ENCODE results near the gene EGFR.

EGFR gene

DNA sequence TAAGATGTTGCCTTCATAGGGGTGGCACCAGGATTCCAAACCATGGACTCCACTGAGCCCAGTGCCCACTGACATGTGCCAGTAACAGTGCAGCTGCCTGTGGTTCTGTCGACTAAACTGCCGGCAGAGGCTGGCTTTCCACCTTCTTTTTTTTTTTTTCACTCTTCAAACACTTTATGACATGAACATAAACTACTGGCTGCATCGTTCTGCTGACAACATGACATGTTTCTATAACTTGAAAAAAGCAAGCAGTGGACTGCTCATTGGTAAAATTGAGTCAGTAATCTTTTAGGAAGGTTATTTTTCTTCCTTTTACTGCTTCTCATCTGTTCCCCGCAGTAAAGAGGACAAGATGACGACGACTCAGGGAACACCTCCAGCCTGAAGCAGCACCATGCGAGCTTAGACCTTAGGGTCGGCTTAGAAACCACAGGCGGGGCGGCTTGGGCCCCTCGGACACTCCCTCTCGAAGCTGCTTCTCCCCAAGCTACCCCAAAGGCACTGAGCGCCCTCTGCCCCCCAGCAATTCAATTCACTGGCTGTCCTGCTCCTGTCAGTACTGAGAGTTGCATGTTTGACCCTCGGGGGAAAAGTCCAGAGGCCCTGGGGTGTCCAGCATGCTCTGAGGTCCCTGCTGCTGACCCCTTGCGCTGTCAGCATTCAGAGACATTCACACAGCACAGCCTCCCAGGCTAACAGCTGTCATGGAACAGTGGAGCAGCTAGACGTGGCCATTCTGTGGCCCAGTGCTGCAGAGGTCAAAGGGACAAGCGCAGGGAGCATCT lies 112.5 kb downstream of the EGFR start:
- no peak for DNase-seq

DNA sequence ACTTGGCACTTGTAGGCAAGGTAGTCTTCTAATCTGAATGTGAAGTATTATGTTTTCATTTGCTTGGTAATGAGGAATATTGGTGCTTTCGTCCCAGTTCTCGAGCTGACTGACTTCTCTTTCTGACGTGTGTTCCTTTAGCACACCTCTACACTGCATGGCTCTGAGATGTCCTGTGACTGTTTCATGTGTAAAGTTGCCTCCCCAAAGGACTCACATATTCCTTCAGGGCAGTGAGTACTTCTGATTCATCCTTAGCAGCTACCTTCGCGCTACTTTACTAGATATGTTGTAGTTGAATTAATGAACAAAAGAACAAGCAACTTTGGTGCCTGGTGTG lies 113.7 kb downstream of the EGFR start:
- no peak for DNase-seq

DNA sequence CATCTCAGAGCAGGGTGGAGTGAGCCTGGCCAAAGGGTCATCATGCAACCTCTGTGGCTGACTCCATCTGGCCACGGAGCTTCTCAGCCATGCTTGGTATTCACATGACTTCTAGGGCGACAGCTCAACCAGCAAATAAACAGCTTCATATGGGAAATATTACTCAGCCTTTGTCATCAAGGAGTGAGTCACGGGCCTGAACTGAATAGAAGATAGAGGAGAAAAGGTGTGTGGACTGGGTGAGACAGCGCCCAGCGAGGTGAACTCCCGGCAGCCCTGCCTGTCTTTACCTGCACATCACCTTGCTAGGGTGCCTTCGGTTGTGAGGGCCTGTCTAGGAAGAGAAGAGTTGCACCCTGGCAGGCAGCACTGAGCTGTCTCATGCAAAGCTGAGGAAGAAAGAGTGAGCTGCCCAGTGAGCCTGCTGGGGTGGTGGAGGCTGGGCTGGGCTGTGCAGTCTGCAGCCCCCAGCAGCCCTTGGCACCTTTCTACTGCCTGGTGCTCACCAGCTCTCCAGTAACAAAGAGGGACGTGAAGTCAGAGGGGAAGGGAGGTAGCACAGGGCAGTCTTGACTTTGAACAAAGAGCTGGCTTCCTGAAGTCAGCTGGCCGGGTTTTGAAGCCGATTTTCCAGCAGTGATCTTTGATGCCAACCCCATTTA lies 114.2 kb downstream of the EGFR start:
- peak; percentile 82 for DNase-seq

DNA sequence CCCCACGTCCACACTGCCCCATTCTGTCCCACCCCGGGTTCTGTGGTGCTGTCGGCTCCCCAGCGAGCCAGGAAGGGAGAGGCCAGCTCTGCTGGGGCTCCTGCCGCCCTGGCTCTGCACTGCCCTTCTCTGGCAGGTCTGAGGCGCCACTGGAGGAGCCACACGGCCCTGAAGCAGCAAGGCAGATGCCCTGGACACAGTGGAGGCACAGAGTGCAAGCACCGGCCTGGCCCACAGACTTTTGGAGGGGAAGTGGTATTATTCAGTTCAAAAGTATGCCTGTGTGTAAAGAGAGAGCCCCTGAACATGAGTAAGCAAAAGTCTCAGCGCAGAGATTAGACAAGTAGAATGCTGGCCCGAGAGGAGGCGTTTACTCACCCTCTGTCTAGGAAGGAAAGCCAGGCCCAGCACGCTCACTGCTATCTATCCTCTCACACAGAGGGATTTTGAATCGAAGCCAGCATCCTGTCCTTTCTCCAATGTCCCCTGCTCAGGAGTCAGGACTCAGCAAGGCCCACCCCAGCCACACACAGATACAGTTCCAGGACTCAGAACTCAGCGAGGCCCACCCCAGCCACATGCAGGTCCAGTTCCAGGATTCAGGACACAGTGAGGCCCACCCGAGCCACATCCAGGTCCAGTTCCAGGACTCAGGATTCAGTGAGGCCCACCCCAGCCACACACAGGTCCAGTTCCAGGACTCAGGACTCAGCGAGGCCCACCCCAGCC lies 115.0 kb downstream of the EGFR start:
- peak; percentile 72 for DNase-seq

GRCh38 chr7:55134359-55134725 lies 115.5 kb downstream of the EGFR start:
- peak; percentile 60 for DNase-seq

DNA sequence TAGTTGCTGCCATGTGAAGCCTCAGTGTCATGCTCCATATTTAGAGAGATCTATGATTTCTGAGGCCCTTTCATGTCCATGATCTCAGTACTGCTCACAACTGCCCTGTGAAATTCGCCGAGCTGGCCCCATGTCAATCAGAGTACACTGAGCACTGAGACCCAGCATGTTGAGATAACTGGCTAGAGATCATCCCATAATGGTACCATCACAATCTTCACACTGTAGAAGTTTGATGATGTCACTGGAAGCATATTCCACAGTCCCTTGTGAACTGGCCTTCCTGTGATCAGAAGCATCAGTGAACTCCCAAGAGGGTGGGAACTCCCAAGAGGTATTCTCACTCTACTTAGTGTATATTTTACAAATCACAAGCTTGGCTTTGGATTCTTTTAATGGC lies 116.0 kb downstream of the EGFR start:
- no peak for DNase-seq

GRCh38 chr7:55135462-55135861 lies 116.6 kb downstream of the EGFR start:
- DNase-seq, result no peak

- no peak for DNase-seq
Measured at GRCh38 chr7:55138663-55139062, 119.8 kb downstream of the EGFR start.

GRCh38 chr7:55140221-55140940 lies 121.6 kb downstream of the EGFR start:
- peak; percentile 34 for DNase-seq

DNA sequence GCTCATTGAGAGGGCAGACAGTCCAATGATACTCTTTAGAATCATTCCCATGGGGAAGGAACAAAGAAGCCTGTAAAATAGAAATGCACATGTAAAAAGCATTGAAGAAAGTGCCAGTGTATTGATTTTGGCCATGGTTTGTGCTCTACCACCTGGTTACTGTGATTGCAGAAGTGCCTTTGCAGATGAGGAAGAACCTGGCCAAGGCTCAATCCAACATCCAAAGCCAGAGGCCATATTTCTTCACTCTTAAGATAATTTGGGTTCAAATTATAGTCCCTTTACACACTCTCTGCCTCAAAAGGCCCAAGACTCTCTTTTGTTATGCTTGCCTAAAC lies 122.1 kb downstream of the EGFR start:
- DNase-seq, result no peak

DNA sequence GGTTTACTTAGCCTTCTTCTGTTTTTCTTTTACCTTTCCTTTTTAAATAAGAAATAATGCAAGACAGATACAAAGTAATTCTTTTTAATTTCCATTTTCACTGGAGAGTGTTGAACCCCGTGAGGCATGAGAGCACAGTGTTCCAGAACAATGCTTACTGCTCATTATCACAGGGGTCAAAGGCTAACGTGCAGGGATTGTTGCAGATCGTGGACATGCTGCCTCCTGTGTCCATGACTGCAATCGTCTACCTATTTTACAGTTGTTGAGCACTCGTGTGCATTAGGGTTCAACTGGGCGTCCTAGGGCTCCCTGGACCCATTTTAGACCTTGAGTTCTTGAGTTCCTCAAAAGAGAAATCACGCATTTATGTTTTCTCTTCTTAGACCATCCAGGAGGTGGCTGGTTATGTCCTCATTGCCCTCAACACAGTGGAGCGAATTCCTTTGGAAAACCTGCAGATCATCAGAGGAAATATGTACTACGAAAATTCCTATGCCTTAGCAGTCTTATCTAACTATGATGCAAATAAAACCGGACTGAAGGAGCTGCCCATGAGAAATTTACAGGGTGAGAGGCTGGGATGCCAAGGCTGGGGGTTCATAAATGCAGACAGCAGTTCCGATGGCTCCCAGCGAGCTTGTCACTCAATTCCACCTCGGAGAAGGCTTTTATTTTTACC lies 124.2 kb downstream of the EGFR start:
- no peak for DNase-seq

DNA sequence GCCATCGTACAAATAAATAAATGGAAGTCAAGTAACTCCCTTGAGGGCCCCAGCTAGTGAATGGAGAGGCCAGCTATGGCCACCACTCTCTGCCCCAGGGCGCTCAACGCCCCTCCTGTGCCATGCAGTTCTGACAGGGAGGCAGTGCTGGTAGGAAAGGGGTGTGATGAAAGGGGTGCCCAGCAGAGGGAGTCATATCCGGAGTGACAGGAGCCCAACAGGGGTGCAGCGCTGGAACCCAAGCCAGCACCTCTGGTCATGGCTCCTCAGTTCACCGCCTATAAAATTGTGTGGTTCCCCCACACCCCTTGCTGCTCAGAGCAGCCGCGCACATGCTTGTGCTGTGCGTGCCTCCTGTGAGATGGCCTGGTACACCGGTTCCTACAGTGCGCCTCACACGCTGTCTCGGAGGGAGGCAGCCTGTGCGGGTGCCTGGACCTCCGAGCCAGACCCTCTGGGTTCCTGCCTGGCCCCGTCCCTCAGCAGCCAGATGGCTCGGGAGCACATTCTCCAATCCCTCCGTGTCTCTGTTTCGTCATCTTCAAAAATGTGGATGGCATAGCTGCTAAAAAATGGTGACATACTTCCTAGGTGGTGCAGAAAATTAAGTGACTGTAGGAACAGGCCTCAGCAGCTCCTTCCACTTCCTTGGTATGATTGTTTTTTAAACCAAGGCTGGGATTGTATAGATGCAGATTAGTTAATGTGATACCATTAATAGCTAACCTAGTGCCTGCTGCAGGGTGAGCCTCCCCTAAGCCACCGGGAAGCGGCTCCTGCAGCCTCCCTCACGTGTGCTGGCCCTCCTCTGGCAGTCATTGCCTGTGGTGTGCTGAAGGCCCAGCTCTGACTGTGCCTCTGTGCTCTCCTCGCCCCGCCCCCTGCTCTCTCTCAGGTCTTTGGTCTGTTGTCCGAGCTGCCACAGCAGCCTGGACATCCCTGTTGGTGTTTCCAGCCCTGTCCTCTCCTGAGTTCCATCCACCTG lies 125.8 kb downstream of the EGFR start:
- DNase-seq, result peak; percentile 32

- no peak for DNase-seq
Measured at GRCh38 chr7:55145606-55146005, 126.8 kb downstream of the EGFR start.

- no peak for DNase-seq
Measured at GRCh38 chr7:55147101-55147500, 128.3 kb downstream of the EGFR start.

DNA sequence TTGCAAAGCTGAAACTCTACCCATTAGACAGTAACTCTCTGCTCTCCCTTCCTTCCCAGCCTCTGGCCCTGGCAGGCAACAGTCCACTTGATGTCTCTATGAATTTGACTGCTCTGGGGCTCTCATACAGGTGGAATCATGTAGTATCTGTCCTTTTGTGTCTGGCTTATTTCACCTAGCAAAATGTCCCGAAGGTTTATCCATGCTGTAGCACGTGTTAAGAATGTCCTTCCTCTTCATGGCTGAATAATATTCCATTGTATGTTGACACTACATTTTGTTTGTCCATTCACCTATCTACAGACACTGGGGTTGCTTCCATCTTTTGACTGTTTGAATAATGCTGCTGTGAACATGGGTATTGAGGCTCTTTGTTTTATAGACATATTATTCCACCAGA lies 128.9 kb downstream of the EGFR start:
- no peak for DNase-seq

DNA sequence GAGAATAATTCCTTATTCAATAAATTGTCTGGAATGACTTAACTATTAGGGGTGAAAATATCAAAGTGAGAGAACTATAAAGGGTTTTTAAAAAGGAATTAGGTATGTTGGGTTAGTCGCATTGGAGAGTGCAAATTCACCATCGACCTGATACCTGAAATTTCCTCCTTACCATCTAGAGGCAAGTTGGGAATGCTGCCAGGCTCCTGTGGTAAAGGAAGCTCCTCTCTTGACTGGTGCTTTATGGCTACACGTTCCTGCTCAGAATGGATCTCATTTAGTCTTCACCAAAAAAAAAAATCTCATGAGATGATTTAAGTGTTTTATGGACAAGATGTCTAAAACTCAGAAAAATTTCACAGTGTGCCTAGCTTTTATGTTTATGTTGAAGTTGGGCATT lies 129.8 kb downstream of the EGFR start:
- DNase-seq, result no peak

DNA sequence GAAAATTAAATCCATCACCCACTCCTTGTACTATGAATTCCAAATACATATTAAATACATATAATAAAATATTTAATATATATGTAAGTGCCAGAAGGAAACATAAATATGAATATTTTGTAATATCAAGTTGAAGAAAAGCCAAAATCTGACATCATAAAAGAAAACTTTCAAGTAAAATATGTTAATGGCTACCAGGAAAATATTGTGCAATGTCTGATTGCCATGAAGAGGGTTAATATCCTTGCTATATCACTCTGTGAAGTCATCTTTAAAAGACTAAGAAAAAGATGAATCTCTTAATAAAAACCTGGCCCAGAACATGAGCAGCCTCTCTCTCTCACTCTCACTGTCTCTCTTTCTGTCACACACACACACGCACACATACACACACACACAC lies 130.2 kb downstream of the EGFR start:
- no peak for DNase-seq

- no peak for DNase-seq
Measured at GRCh38 chr7:55150166-55150565, 131.3 kb downstream of the EGFR start.

DNA sequence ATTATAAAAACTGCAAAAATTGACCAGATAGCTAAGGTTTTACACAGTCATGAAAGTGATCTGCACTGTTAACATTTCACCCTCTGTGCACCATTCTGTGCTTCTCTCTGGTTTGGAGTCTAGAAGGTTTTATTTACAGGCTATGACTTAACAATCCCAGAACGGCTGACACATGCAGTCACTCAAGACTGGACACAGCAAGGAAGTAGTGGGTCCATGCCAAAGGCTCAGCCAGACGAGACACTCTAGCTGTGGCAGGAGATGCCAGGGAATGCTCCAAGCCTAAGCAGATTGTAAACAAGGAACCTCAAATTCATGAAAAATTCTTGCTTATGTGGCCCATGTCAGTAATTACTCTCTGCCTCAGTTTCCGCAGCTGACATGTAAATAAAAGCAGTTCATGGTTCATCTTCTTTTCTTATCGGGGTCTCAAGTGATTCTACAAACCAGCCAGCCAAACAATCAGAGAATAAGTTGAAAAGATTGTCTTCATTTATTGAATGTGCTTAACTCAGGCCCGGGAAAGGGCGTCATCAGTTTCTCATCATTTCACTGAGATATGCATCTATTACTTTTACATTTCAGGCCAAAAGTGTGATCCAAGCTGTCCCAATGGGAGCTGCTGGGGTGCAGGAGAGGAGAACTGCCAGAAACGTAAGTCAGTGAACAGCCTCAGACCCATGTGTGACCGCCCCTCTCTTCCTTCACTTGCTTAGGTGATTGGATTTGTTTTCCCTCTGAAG lies 132.1 kb downstream of the EGFR start:
- DNase-seq, result no peak

- DNase-seq, result no peak
Measured at GRCh38 chr7:55152516-55152915, 133.7 kb downstream of the EGFR start.

GRCh38 chr7:55154096-55154495 lies 135.3 kb downstream of the EGFR start:
- DNase-seq, result no peak
